Upper lobe of left lung (tissue), 6 donors: ENCODE measurements around the gene ZW10. TPM values are rescaled to one million over a fixed set of nuclear protein-coding genes. Genes with fewer than 3 reads are reported as not detected.

Experiments used
- ATAC-seq, 2 donors: fragments of 200-7000 bp; cut with Tn5 transposase; one replicate each; pipeline ENCODE4 v1.9.1; 2022; ENCODE audit warnings: mild to moderate bottlenecking in 2 of 2, moderate library complexity in 2 of 2; ENCODE audit not compliant: low FRiP score in 2 of 2
- DNase-seq, 2 donors: peaks; one replicate each; pipeline ENCODE4 v3.0.0-alpha.2; 2019 to 2020
- H3K27ac ChIP-seq, 4 donors: fragments of 200-600 bp; sonication (generic); one replicate each; pipeline ENCODE4 v1.5.1; 2016 to 2019
- H3K27me3 ChIP-seq, 4 donors: fragments of 200-600 bp; sonication (generic); one replicate each; pipeline ENCODE4 v1.5.1; 2017 to 2019
- H3K36me3 ChIP-seq, 4 donors: fragments of 200-600 bp; sonication (generic); one replicate each; pipeline ENCODE4 v1.5.1; 2016 to 2019
- H3K4me1 ChIP-seq, 4 donors: fragments of 200-600 bp; sonication (generic); one replicate each; pipeline ENCODE4 v1.5.1; 2018 to 2019
- H3K4me3 ChIP-seq, 4 donors: fragments of 200-600 bp; sonication (generic); one replicate each; pipeline ENCODE4 v1.5.1; 2017 to 2019; ENCODE audit warnings: mild to moderate bottlenecking in 2 of 4, moderate library complexity in 1 of 4
- H3K9me3 ChIP-seq, 4 donors: fragments of 200-600 bp; sonication (generic); one replicate each; pipeline ENCODE4 v1.5.1; 2018 to 2019
- EP300 ChIP-seq, 4 donors: sonication (generic); formaldehyde crosslinking; IDR thresholded peaks; one replicate each; pipeline ENCODE4 v1.5.1; 2017; ENCODE audit warnings: antibody characterized with exemption in 4 of 4, control low read depth in 2 of 4
- POLR2A ChIP-seq, 4 donors: fragments of 450-650 bp; IDR thresholded peaks; one replicate each; pipeline ENCODE4 v1.5.1; 2016 to 2017; ENCODE audit warnings: antibody characterized with exemption in 4 of 4, mild to moderate bottlenecking in 2 of 4
- POLR2AphosphoS5 ChIP-seq, 2 donors: sonication (generic); formaldehyde crosslinking; IDR thresholded peaks; one replicate each; pipeline ENCODE4 v1.5.1; 2017; ENCODE audit warnings: antibody characterized with exemption in 2 of 2
- WGBS, 2 donors: methylation state at CpG; one replicate each; pipeline ENCODE4 v1.1.5; 2017 to 2018; 5-methylcytosine and 5-hydroxymethylcytosine counted together
- total RNA-seq, 6 donors: library from RNA; depleted of rRNA in 4 of 6; stranded (reverse); fragments of >200 nt in 4 of 6; gene quantifications; one replicate each; pipeline versions ENCODE4 v1.1.0 to v1.2.1, GENCODE V29; 2016 to 2021
- TF ChIP-seq, protein P1 (sequence below), 6 experiments: fragments of 450-650 bp in 4 of 6; fragments of 200-600 bp in 2 of 6; sonication (generic) in 2 of 6; IDR thresholded peaks; one replicate each; pipeline ENCODE4 v1.5.1; 2016 to 2019; ENCODE audit warnings: antibody characterized with exemption in 6 of 6
- donor health status: DM: no; HTN: no; CAD: no; lungs with moderate emphysema.
- donor health status: DM: no; HTN: yes; CAD: no; lungs with severe emphysema.

Gene ZW10
- total RNA-seq, 6 donors from 2014 or later = 6.7 to 13.8 (median 9.8) TPM

DNA sequence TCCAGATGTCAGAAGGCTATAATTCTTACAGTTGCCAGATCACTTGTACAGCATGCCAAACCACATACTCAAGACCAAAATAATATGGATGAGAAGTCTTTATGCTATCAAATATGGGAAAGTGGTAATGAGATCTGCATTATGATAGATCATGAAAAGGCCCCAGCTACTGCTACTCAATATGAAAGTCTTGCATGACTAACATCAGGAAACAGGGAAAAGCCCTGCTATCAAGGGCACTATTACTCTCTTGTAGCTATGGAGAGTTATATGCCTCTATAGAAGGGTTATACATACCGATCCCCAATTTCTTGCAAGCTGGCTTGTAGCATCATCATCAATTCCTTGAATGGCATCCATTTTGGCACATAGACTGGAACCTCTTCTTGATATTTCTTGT, 37.2 kb downstream of the ZW10 start:
- Histone ChIP-seq H3K36me3 (peaks cover 32 to 91% (median 51%) of the 10 kb centered on the region in 4 donors), H3K9me3 (no peaks in the 10 kb centered on the region), H3K27ac (no peak overlapping the region), H3K4me1 (no peaks in the 10 kb centered on the region), H3K4me3 (no peak overlapping the region), H3K27me3 (no peaks in the 10 kb centered on the region)
- ATAC-seq (no peak), DNase-seq (no peak)
- WGBS, 2 donors = 95 to 100% methylated on average over 1 of the region's 1 CpG
- TF ChIP-seq, protein P1, sequence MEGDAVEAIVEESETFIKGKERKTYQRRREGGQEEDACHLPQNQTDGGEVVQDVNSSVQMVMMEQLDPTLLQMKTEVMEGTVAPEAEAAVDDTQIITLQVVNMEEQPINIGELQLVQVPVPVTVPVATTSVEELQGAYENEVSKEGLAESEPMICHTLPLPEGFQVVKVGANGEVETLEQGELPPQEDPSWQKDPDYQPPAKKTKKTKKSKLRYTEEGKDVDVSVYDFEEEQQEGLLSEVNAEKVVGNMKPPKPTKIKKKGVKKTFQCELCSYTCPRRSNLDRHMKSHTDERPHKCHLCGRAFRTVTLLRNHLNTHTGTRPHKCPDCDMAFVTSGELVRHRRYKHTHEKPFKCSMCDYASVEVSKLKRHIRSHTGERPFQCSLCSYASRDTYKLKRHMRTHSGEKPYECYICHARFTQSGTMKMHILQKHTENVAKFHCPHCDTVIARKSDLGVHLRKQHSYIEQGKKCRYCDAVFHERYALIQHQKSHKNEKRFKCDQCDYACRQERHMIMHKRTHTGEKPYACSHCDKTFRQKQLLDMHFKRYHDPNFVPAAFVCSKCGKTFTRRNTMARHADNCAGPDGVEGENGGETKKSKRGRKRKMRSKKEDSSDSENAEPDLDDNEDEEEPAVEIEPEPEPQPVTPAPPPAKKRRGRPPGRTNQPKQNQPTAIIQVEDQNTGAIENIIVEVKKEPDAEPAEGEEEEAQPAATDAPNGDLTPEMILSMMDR (IDR thresholded peaks at IDR 0.05) = no peak
- TF ChIP-seq POLR2AphosphoS5 (IDR thresholded peaks at IDR 0.05) = no peak
- TF ChIP-seq POLR2A (IDR thresholded peaks at IDR 0.05) = no peak
- no peak for TF ChIP-seq EP300 (IDR thresholded peaks at IDR 0.05)

DNA sequence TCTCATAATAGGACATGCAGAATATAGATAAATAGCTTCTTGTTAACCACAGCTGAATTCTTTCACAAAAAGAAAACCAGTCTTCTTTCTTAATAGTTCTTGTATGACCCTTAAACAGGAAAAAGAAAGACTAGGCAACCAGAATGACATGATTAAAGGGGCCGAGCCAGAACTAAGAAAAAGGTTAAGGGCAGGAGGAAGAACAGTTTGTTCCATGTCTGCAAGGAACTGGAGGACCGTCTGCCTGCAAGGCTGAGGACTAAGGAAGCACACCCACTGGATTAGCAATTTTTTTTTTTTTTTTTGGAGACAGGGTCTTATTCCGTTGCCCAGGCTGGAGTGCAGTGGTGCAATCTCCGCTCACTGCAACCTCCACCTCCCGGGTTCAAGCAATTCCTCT, 41.4 kb downstream of the ZW10 start:
- DNase-seq (no peak), ATAC-seq (peak in 1 of 2 donors; percentile 34)
- no peak overlapping the region for H3K4me3 ChIP-seq
- H3K27me3 ChIP-seq = no peaks in the 10 kb centered on the region
- H3K9me3 ChIP-seq = no peaks in the 10 kb centered on the region
- 91 to 95% methylated on average over 5 of the region's 5 CpGs for WGBS, 2 donors
- no peak overlapping the region for H3K27ac ChIP-seq
- no peaks in the 10 kb centered on the region for H3K4me1 ChIP-seq
- TF ChIP-seq, protein P1 (IDR thresholded peaks at IDR 0.05) = no peak
- no peak for TF ChIP-seq POLR2A (IDR thresholded peaks at IDR 0.05)
- no peak for TF ChIP-seq POLR2AphosphoS5 (IDR thresholded peaks at IDR 0.05)
- no peak for TF ChIP-seq EP300 (IDR thresholded peaks at IDR 0.05)
- H3K36me3 ChIP-seq = peaks cover 13 to 49% (median 25%) of the 10 kb centered on the region in 4 donors

DNA sequence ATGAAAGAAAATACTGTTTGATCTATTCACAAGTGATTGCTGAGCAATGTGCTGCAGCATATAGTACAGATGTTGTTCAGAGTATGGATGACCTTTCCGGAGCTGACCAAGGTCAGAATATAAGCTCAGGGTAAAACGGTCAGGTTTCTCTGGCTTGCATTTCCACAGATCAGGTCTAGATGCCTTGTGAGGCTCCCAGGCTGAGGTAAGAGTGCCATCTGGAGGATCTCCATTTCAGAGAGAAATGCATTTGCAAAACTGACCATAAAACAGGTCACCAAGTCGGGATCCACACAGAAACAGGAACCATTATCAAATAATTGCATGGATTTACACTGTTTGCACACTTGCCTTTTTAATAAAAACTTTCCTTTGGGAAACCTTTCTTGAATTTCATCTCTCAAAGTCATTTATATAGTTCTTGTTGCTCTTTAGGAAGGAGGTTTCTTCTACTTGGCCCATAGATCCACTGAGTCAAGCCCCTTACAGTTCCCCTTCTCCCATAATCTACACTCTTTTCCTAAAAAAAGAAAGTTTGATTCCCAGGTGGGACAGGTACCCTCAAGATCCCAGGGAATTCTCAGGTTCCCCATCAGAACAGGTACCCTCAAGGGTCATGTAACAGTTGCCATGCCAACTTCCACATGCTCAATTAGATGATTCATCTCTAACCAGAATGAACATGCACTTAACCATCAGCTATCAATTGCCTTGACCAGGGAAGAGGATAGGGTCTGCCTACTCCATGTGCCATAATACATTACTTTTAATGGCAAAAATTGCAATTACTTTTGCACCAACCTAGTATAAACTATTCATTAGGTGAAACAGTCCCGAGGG, 42.4 kb downstream of the ZW10 start:
- no peak for TF ChIP-seq POLR2A (IDR thresholded peaks at IDR 0.05)
- TF ChIP-seq EP300 (IDR thresholded peaks at IDR 0.05) = no peak
- TF ChIP-seq POLR2AphosphoS5 (IDR thresholded peaks at IDR 0.05) = no peak
- TF ChIP-seq, protein P1 (IDR thresholded peaks at IDR 0.05) = peak in 1 of 6 experiments; percentile 29
- DNase-seq = no peak
- ATAC-seq = peak in 1 of 2 donors; percentile 56
- Histone ChIP-seq H3K4me3 (no peak overlapping the region), H3K27ac (no peak overlapping the region), H3K9me3 (no peaks in the 10 kb centered on the region), H3K36me3 (peaks cover 13 to 39% (median 18%) of the 10 kb centered on the region in 4 donors), H3K27me3 (no peaks in the 10 kb centered on the region), H3K4me1 (no peaks in the 10 kb centered on the region)
- 58% methylated on average over 4 of the region's 4 CpGs for WGBS, 2 donors

DNA sequence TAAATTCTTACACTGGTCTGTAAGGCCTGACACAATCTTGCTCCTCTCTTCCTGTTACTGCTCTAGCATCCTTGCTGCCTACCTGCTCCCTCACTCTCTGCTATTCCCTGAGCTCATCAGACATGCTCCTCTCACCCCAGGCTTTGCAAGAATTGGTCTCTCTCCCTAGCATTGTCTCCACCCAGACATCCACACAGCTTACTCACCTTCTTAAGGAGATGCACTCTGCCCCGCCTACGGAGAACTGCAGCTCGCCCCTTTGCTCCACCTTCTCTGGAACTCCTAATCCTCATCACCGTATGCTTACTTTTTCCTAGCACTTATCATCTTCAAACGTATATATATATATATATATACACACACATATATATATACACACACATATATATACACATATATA, 44.0 kb downstream of the ZW10 start:
- H3K27ac ChIP-seq = no peak overlapping the region
- WGBS, 2 donors = 72 to 75% methylated on average over 5 of the region's 5 CpGs
- H3K36me3 ChIP-seq = peaks cover 6 to 22% (median 12%) of the 10 kb centered on the region in 4 donors
- H3K4me1 ChIP-seq = no peaks in the 10 kb centered on the region
- no peaks in the 10 kb centered on the region for H3K9me3 ChIP-seq
- ATAC-seq = no peak
- TF ChIP-seq POLR2A (IDR thresholded peaks at IDR 0.05) (no peak), POLR2AphosphoS5 (IDR thresholded peaks at IDR 0.05) (no peak), EP300 (IDR thresholded peaks at IDR 0.05) (no peak)
- TF ChIP-seq, protein P1 (IDR thresholded peaks at IDR 0.05) = no peak
- no peak overlapping the region for H3K4me3 ChIP-seq
- no peaks in the 10 kb centered on the region for H3K27me3 ChIP-seq
- DNase-seq = no peak
